CMK (cell line): ENCODE results near the gene RSPRY1.

Experiments used
- DNase-seq: peaks from one replicate; pipeline ENCODE4 v3.0.0-alpha.2; 2010; ENCODE audit warnings: low read depth

The RSPRY1 gene

GRCh38 chr16:57224651-57225335 lies 38.7 kb downstream of the RSPRY1 start:
- DNase-seq = no peak

GRCh38 chr16:57225978-57226377 lies 39.8 kb downstream of the RSPRY1 start:
- no peak for DNase-seq

GRCh38 chr16:57226701-57227621 lies 40.8 kb downstream of the RSPRY1 start:
- no peak for DNase-seq

- DNase-seq = no peak
Measured at GRCh38 chr16:57229079-57229478, 43.0 kb downstream of the RSPRY1 start.

- DNase-seq = no peak
Measured at GRCh38 chr16:57231821-57232350, 45.8 kb downstream of the RSPRY1 start.

- DNase-seq = no peak
Measured at GRCh38 chr16:57233944-57234706, 48.0 kb downstream of the RSPRY1 start.

- DNase-seq = no peak
Measured at GRCh38 chr16:57234707-57235092, 48.6 kb downstream of the RSPRY1 start.

GRCh38 chr16:57235128-57236021 lies 49.2 kb downstream of the RSPRY1 start:
- no peak for DNase-seq

- no peak for DNase-seq
Measured at GRCh38 chr16:57236022-57236350, 49.9 kb downstream of the RSPRY1 start.

GRCh38 chr16:57238682-57239081 lies 52.6 kb downstream of the RSPRY1 start:
- DNase-seq = no peak

GRCh38 chr16:57239107-57239506 lies 53.0 kb downstream of the RSPRY1 start:
- no peak for DNase-seq

- no peak for DNase-seq
Measured at GRCh38 chr16:57240851-57241250, 54.7 kb downstream of the RSPRY1 start.

- DNase-seq = no peak
Measured at GRCh38 chr16:57242650-57243049, 56.5 kb downstream of the RSPRY1 start.

GRCh38 chr16:57244463-57244766 lies 58.3 kb downstream of the RSPRY1 start:
- no peak for DNase-seq

GRCh38 chr16:57244767-57245471 lies 58.8 kb downstream of the RSPRY1 start, which contains the start of gene ARL2BP:
ARL2BP (plus strand) TSS chr16:57245259; CDS start chr16:57245368, 109 bp downstream.
- peak; percentile 95 for DNase-seq

GRCh38 chr16:57245472-57246113 lies 59.5 kb downstream of the RSPRY1 start:
- no peak for DNase-seq

- no peak for DNase-seq
Measured at GRCh38 chr16:57251352-57251751, 65.2 kb downstream of the RSPRY1 start.

- DNase-seq = no peak
Measured at GRCh38 chr16:57252148-57252721, 66.1 kb downstream of the RSPRY1 start.

GRCh38 chr16:57253466-57253865 lies 67.3 kb downstream of the RSPRY1 start:
- no peak for DNase-seq
